DMS114 treated with DMSO at 0.1 percent for 48 hours (cell line): ENCODE data around the gene UBAP2.
A peak's percentile ranks its signal among the peaks of the same experiment; 100 is the strongest.

ENCODE experiments used
- DNase-seq: peaks from one replicate; lab custom pipeline; 2025; ENCODE audit not compliant: unreplicated experiment; lab: John Stamatoyannopoulos, UW

Gene UBAP2

DNA sequence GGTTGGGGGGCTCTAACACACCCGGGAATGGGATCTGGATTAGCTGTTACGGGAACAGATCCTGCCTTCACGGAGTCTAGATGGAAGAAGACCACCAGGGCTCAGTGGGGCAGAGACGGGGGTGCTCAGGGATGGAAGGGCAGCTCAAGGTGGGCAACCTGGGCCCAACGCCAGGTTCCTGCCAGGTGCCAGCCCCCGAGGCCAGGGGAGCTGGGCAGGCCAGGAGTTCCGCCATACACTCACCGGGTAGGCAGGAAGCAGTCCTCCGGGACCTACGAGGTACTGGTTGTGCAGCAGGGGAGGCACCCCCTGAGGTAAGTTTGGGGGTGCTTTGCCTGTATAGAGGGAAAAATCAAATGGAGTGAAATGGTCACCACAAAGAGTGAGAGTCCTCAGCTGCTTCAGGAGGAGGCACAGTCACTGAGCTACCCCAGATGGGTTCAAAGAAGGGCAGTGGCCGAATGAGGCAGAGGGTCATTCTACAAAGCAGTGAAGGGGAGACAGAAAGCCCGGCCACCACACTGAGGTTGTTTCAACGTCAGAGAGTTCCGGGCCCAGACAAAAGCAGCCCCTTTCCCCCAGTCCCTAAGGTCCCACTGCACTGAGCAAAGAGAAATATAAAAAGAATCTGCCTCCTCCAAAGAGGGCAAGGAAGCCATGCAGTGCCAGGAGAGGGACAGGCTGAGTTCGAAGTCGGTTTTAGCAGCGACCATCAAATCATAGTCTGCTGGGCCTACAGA is 121.8 kb downstream of the UBAP2 start:
- DNase-seq = no peak

DNA sequence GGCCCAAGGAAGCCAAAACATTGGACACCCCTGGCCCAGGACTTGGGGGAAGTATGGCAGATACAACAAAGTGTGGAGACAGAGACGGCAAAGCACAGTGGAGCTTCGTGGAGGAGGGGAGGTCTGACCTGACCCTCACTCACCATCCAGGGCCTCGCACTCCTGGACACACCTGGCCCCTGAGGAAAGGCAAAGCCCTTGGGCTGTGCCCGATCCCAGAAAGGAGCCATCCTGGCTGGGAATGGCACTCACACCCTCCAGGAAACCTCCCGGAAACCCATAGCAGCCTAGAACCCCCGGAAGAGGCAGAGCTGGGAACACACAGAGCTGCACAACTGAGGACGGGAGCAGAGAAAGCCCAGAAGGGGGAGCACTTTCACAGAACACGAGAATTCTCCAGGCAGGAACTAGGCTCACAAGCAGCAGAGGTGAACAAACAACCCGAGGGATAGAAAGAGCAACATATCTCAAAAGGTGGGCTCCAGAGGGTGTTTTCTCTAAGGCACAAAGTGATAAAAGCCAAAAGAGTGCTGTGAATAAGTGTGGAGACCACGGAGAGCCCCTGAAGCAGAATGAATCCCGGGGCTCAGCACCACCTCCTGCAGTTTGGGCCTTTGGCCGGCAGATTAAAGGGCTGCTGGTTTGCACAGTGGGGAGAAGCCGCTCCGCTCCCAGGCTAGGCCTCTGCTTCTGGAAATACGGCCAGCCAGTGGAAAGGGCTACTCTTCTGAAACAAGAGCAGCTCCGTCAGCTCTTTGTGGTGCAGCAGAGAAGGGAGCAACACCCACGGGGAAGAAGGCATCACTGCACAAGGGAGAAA is 123.5 kb downstream of the UBAP2 start:
- DNase-seq = peak; percentile 35

GRCh38 chr9:33923998-33924701 is 124.5 kb downstream of the UBAP2 start:
- no peak for DNase-seq

GRCh38 chr9:33923079-33923478 is 125.6 kb downstream of the UBAP2 start:
- DNase-seq = no peak

- no peak for DNase-seq
These were observed 126.5 kb downstream of the UBAP2 start for GRCh38 chr9:33921967-33922895.

- no peak for DNase-seq
These were observed 129.3 kb downstream of the UBAP2 start for GRCh38 chr9:33919276-33919897.

GRCh38 chr9:33917036-33917435 is 131.7 kb downstream of the UBAP2 start:
- no peak for DNase-seq

GRCh38 chr9:33914887-33915628 is 133.6 kb downstream of the UBAP2 start:
- no peak for DNase-seq

DNA sequence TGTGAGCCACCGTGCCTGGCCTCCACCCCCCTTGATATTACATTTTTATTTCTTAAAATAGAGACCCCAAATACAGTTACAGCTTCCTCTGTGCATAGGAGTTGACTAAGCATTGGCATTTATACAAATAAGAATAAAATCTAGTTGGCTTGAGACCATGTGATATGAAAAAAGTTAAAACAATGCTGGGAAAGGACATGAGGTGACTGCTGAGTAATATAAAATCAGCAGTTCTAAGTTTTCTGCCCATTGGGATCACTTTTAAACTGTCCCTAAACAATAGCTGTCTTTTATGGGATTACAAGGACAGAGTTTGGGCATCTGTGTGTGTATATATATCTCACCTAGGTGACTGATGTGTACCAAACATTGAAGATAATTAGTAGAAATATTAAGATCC is 135.1 kb downstream of the UBAP2 start:
- no peak for DNase-seq

DNA sequence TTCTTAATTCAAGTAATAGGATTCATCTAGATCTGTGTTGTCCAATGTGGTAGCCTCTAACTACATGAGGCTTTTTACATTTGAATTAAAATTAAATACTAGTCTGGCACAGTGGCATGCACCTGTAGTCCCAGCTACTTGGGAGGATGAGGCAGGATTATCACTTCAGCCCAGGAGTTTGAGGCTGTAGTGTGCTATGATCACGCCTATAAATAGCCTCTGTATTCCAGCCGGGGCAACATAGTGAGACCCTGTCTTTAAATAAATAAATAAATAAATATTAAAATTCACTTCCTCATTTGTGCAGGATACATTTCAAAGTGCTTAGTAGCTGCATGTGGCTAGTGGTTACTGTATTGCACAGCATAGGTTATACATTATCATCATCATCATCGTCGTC is 139.9 kb downstream of the UBAP2 start:
- DNase-seq = no peak

GRCh38 chr9:33908114-33908513 is 140.6 kb downstream of the UBAP2 start:
- DNase-seq = no peak

DNA sequence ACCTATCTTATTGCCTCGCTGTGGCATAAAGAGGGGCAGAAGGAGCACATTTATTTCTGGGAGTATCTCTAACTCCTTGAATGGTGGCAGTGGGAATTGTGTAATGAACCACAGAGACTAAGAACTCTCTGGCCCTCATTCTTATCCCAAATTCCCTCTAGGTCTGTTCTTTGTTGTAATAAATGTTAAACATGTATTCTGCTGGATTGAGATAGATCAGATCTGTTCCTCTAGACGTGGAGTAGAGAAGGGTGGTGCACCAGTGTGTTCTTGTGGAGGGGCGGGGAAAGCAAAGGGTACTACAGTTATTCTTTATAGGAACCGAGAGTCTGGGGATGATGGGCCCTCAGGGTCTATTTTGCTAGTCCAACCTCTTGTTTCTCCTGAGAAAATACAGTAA is 141.3 kb downstream of the UBAP2 start:
- DNase-seq = no peak

GRCh38 chr9:33906769-33907168 is 141.9 kb downstream of the UBAP2 start:
- DNase-seq = no peak

DNA sequence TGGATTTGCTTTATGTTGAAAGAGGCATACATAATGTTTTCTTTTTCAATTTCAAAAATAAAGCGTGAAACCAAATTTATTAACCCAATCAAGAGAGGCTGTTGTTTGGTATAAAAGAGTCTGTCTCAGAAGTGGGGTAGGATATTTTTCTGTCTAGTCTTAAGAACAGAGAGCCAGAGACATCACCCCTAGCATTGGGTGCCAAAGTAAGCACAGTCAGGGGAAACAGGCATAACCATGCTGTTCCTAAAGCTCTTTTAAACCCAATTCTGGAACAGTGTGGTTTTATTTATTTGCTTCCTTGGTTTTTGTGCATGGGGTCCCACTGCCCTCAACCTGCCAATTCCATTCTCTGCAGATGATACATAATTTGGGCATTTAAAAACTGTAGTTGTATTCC is 143.6 kb downstream of the UBAP2 start:
- no peak for DNase-seq

- DNase-seq = no peak
These were observed 145.4 kb downstream of the UBAP2 start for GRCh38 chr9:33903157-33903780.

DNA sequence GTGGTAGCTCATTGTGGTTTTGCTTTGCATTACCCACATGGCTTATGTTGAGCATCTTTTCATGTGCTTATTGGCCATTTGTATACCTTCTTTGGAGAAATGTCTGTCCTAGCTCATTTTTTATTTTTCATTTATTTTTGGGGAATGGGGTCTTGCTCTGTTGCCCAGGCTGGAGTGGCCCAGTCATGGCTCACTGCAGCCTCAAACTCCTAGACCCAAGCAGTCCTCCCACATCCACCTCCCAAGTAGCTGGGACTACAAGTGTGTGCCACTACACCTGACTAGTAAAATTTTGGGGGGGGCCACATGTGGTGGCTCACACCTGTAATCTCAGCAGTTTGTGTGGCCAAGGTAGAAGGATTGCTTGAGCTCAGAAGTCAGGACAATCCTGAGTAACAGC is 154.4 kb downstream of the UBAP2 start:
- DNase-seq = no peak

DNA sequence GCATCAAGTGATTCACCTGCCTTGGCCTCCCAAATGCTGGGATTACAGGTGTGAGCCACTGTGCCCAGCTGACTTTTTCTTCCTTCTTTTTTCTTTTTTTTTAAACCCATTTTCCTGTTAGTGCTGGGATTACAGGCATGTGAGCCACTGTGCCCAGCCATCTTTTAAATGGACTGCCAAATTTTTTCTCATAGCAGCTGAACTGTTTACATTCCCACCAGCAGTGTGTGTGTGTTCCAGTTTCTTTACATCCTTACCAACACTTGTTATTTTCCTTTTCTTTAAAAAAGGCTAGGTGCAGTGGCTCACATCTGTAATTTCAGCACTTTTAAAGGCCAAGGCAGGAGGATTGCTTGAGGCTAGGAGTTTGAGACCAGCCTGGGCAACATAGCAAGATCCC is 154.8 kb downstream of the UBAP2 start:
- DNase-seq = no peak

- DNase-seq = no peak
These were observed 162.7 kb downstream of the UBAP2 start for GRCh38 chr9:33885948-33886347.
